CD4-positive, CD25-positive, alpha-beta regulatory T cell (primary cell): Measurements from ENCODE around the gene NCKAP5. TPM values are rescaled to one million over a fixed set of nuclear protein-coding genes. Genes with fewer than 3 reads are reported as not detected.

Experiments
- ATAC-seq, 2 donors: fragments of 150-1000 bp; cut with Tn5 transposase; one replicate each; pipeline ENCODE4 v1.10.0; 2021; ENCODE audit warnings: low read depth in 2 of 2, moderate number of reproducible peaks in 2 of 2, moderate library complexity in 1 of 2
- DNase-seq, 3 donors: peaks; one replicate each; pipeline versions ENCODE4 v3.0.0 to v3.0.0-alpha.2; 2012 to 2022; ENCODE audit warnings: mixed read lengths in 1 of 3
- H3K27ac ChIP-seq: one replicate; pipeline ENCODE4 v1.7.0; 2013; ENCODE audit warnings: mild to moderate bottlenecking, low read length; ENCODE audit not compliant: insufficient read depth, poor library complexity, severe bottlenecking
- H3K27me3 ChIP-seq: one replicate; pipeline ENCODE4 v1.7.0; 2013; ENCODE audit warnings: low read length; ENCODE audit not compliant: control insufficient read depth, insufficient read depth
- H3K36me3 ChIP-seq: one replicate; pipeline ENCODE4 v1.7.0; 2013; ENCODE audit warnings: mild to moderate bottlenecking, low read length, moderate library complexity; ENCODE audit not compliant: control insufficient read depth, insufficient read depth
- H3K4me1 ChIP-seq: 2 replicates; pipeline ENCODE4 v1.7.0; 2013; ENCODE audit warnings: mild to moderate bottlenecking, low read length; ENCODE audit not compliant: insufficient read depth, control insufficient read depth, poor library complexity, severe bottlenecking
- H3K4me3 ChIP-seq: one replicate; pipeline ENCODE4 v1.7.0; 2013; ENCODE audit warnings: low read depth, mild to moderate bottlenecking, low read length, moderate library complexity
- H3K9me3 ChIP-seq, 2 experiments: 1 replicate in 1 of 2; 2 replicates in 1 of 2; pipeline ENCODE4 v1.7.0; 2013; ENCODE audit warnings: low read length in 2 of 2, mild to moderate bottlenecking in 1 of 2, moderate library complexity in 1 of 2; ENCODE audit not compliant: control insufficient read depth in 2 of 2
- H3K27ac Mint-ChIP-seq, 3 donors: one replicate each; pipeline ENCODE4 v1.8.0; 2020 to 2022; ENCODE audit warnings: mild to moderate bottlenecking in 3 of 3, mixed read lengths in 3 of 3, moderate library complexity in 2 of 3
- H3K27me3 Mint-ChIP-seq: one replicate; pipeline ENCODE4 v1.8.0; 2022; ENCODE audit warnings: mild to moderate bottlenecking, mixed read lengths
- H3K36me3 Mint-ChIP-seq: one replicate; pipeline ENCODE4 v1.8.0; 2020; ENCODE audit warnings: mixed read lengths
- H3K4me1 Mint-ChIP-seq, 4 donors: one replicate each; pipeline ENCODE4 v1.8.0; 2020 to 2022; ENCODE audit warnings: mixed read lengths in 4 of 4, mild to moderate bottlenecking in 1 of 4
- H3K4me3 Mint-ChIP-seq, 4 donors: one replicate each; pipeline ENCODE4 v1.8.0; 2020 to 2022; ENCODE audit warnings: mild to moderate bottlenecking in 4 of 4, mixed read lengths in 4 of 4, moderate library complexity in 3 of 4
- H3K9me3 Mint-ChIP-seq, 7 donors: one replicate each; pipeline ENCODE4 v1.8.0; 2020 to 2022; ENCODE audit warnings: mixed read lengths in 7 of 7, mild to moderate bottlenecking in 3 of 7, moderate library complexity in 2 of 7
- polyA plus RNA-seq, 4 donors: library from polyadenylated mRNA; unstranded; fragments of 300-500 nt; fragmentation: Illumina TruSeq; gene quantifications; one replicate each; pipeline ENCODE4 v1.2.3, GENCODE V29; 2021
- total RNA-seq: library from RNA; stranded (reverse); gene quantifications from one replicate; pipeline ENCODE4 v1.2.3, GENCODE V29; 2022

Gene NCKAP5
- total and polyA plus RNA-seq, 5 donors from 2014 or later, result not detected

GRCh38 chr2:133573491-133574162 is 5.4 kb upstream of the NCKAP5 start:
- Histone ChIP-seq H3K9me3 (no peaks in the 10 kb centered on the region), H3K27me3 (no peaks in the 10 kb centered on the region), H3K4me3 (no peak overlapping the region), H3K4me1 (no peaks in the 10 kb centered on the region), H3K27ac (no peak overlapping the region), H3K36me3 (no peaks in the 10 kb centered on the region)
- H3K4me3 Mint-ChIP-seq, result no peak overlapping the region
- no peak for DNase-seq
- no peak overlapping the region for H3K27ac Mint-ChIP-seq
- H3K27me3 Mint-ChIP-seq, result peaks cover 7% of the 10 kb centered on the region
- no peak for ATAC-seq
- peaks cover 0 to 2% (median 0%) of the 10 kb centered on the region in 7 donors for H3K9me3 Mint-ChIP-seq
- H3K4me1 Mint-ChIP-seq, result no peaks in the 10 kb centered on the region
- H3K36me3 Mint-ChIP-seq, result no peaks in the 10 kb centered on the region

GRCh38 chr2:133571249-133571648 is 3.0 kb upstream of the NCKAP5 start:
- H3K4me1 ChIP-seq, result no peaks in the 10 kb centered on the region
- H3K27me3 Mint-ChIP-seq, result peaks cover 7% of the 10 kb centered on the region
- ATAC-seq, result no peak
- H3K4me3 Mint-ChIP-seq, result no peak overlapping the region
- peaks cover 0 to 2% (median 0%) of the 10 kb centered on the region in 7 donors for H3K9me3 Mint-ChIP-seq
- no peak overlapping the region for H3K27ac ChIP-seq
- no peaks in the 10 kb centered on the region for H3K27me3 ChIP-seq
- no peaks in the 10 kb centered on the region for H3K9me3 ChIP-seq
- no peak for DNase-seq
- no peaks in the 10 kb centered on the region for H3K36me3 Mint-ChIP-seq
- no peak overlapping the region for H3K4me3 ChIP-seq
- no peaks in the 10 kb centered on the region for H3K4me1 Mint-ChIP-seq
- no peak overlapping the region for H3K27ac Mint-ChIP-seq
- H3K36me3 ChIP-seq, result no peaks in the 10 kb centered on the region

- Histone ChIP-seq H3K36me3 (no peaks in the 10 kb centered on the region), H3K4me3 (no peak overlapping the region), H3K27ac (no peak overlapping the region), H3K9me3 (no peaks in the 10 kb centered on the region), H3K27me3 (no peaks in the 10 kb centered on the region), H3K4me1 (no peaks in the 10 kb centered on the region)
- Mint-ChIP-seq H3K36me3 (no peaks in the 10 kb centered on the region), H3K27me3 (peaks cover 7% of the 10 kb centered on the region), H3K27ac (no peak overlapping the region), H3K4me1 (no peaks in the 10 kb centered on the region), H3K9me3 (peaks cover 0 to 2% (median 0%) of the 10 kb centered on the region in 7 donors), H3K4me3 (no peak overlapping the region)
- ATAC-seq (no peak), DNase-seq (no peak)
Observed at GRCh38 chr2:133570542-133570941, 2.3 kb upstream of the NCKAP5 start.

- Histone ChIP-seq H3K27me3 (no peaks in the 10 kb centered on the region), H3K9me3 (no peaks in the 10 kb centered on the region), H3K27ac (no peak overlapping the region), H3K36me3 (no peaks in the 10 kb centered on the region), H3K4me1 (no peaks in the 10 kb centered on the region), H3K4me3 (no peak overlapping the region)
- ATAC-seq (no peak), DNase-seq (no peak)
- Mint-ChIP-seq H3K27ac (no peak overlapping the region), H3K4me3 (no peak overlapping the region), H3K4me1 (no peaks in the 10 kb centered on the region), H3K36me3 (no peaks in the 10 kb centered on the region), H3K27me3 (peaks cover 7% of the 10 kb centered on the region), H3K9me3 (peaks cover 0 to 2% (median 0%) of the 10 kb centered on the region in 7 donors)
Observed at GRCh38 chr2:133569286-133569830, 1.1 kb upstream of the NCKAP5 start.

GRCh38 chr2:133568598-133568997 is 335 bp upstream of the NCKAP5 start:
- Histone ChIP-seq H3K36me3 (no peaks in the 10 kb centered on the region), H3K9me3 (no peaks in the 10 kb centered on the region), H3K4me1 (no peaks in the 10 kb centered on the region), H3K27ac (no peak overlapping the region), H3K27me3 (no peaks in the 10 kb centered on the region), H3K4me3 (no peak overlapping the region)
- Mint-ChIP-seq H3K27ac (no peak overlapping the region), H3K4me3 (no peak overlapping the region), H3K9me3 (peaks cover 0 to 2% (median 0%) of the 10 kb centered on the region in 7 donors), H3K36me3 (no peaks in the 10 kb centered on the region), H3K4me1 (no peaks in the 10 kb centered on the region), H3K27me3 (peaks cover 7% of the 10 kb centered on the region)
- DNase-seq, result no peak
- ATAC-seq, result no peak

GRCh38 chr2:133562558-133562957 is 5.7 kb downstream of the NCKAP5 start:
- no peaks in the 10 kb centered on the region for H3K27me3 ChIP-seq
- H3K36me3 Mint-ChIP-seq, result no peaks in the 10 kb centered on the region
- no peaks in the 10 kb centered on the region for H3K9me3 ChIP-seq
- DNase-seq, result no peak
- H3K27me3 Mint-ChIP-seq, result no peaks in the 10 kb centered on the region
- no peaks in the 10 kb centered on the region for H3K9me3 Mint-ChIP-seq
- H3K4me3 ChIP-seq, result no peak overlapping the region
- ATAC-seq, result no peak
- H3K27ac ChIP-seq, result no peak overlapping the region
- no peak overlapping the region for H3K4me3 Mint-ChIP-seq
- no peaks in the 10 kb centered on the region for H3K36me3 ChIP-seq
- no peaks in the 10 kb centered on the region for H3K4me1 Mint-ChIP-seq
- no peak overlapping the region for H3K27ac Mint-ChIP-seq
- H3K4me1 ChIP-seq, result no peaks in the 10 kb centered on the region

GRCh38 chr2:133561045-133561852 is 7.0 kb downstream of the NCKAP5 start:
- Mint-ChIP-seq H3K4me1 (no peaks in the 10 kb centered on the region), H3K36me3 (no peaks in the 10 kb centered on the region), H3K4me3 (no peak overlapping the region), H3K27ac (no peak overlapping the region), H3K9me3 (no peaks in the 10 kb centered on the region), H3K27me3 (no peaks in the 10 kb centered on the region)
- peak in 1 of 3 donors; percentile 8 for DNase-seq
- Histone ChIP-seq H3K27me3 (no peaks in the 10 kb centered on the region), H3K4me3 (no peak overlapping the region), H3K27ac (no peak overlapping the region), H3K9me3 (no peaks in the 10 kb centered on the region), H3K36me3 (no peaks in the 10 kb centered on the region), H3K4me1 (no peaks in the 10 kb centered on the region)
- ATAC-seq, result no peak
